HL-60 (cell line): Measurements from ENCODE around the gene MDFIC.
A peak's percentile ranks its signal among the peaks of the same experiment; 100 is the strongest.

Experiments used
- DNase-seq, 2 experiments: peaks; one replicate each; pipeline ENCODE4 v3.0.0-alpha.2; 2010 to 2020; ENCODE audit warnings: low read depth in 1 of 2, low spot score in 1 of 2
- H3K27ac ChIP-seq: fragments of 250-450 bp; sonication (Bioruptor Pico); replicated peaks from 2 replicates; pipeline ENCODE4 v1.5.1; 2020; ENCODE audit warnings: mild to moderate bottlenecking, moderate library complexity
- H3K27me3 ChIP-seq: fragments of 250-450 bp; sonication (Bioruptor Pico); 2 replicates; pipeline ENCODE4 v1.5.1; 2021; ENCODE audit warnings: mild to moderate bottlenecking, moderate library complexity; ENCODE audit not compliant: insufficient read depth, poor library complexity, severe bottlenecking
- H3K4me3 ChIP-seq: replicated peaks from 2 replicates; pipeline ENCODE4 v1.5.1; 2011; ENCODE audit warnings: mild to moderate bottlenecking, control low read depth, low read length; ENCODE audit not compliant: insufficient read depth
- GABPA ChIP-seq: IDR thresholded peaks from 2 replicates; pipeline ENCODE4 v1.6.1; 2012; ENCODE audit warnings: low read depth
- POLR2AphosphoS5 ChIP-seq: IDR thresholded peaks from 2 replicates; pipeline ENCODE4 v1.6.1; 2012; ENCODE audit warnings: low read depth
- SPI1 ChIP-seq: IDR thresholded peaks from 2 replicates; pipeline ENCODE4 v1.6.1; 2012; ENCODE audit warnings: low read depth, mild to moderate bottlenecking, borderline replicate concordance
- TF ChIP-seq, protein P1 (sequence below): IDR thresholded peaks from 2 replicates; pipeline ENCODE4 v1.6.1; 2012; ENCODE audit warnings: low read depth; ENCODE audit not compliant: insufficient replicate concordance
- TF ChIP-seq, protein P2 (sequence below): IDR thresholded peaks from one replicate; pipeline ENCODE4 v1.5.1; 2011; ENCODE audit warnings: low read length, control low read depth, inconsistent platforms; ENCODE audit not compliant: insufficient read depth

MDFIC gene

DNA sequence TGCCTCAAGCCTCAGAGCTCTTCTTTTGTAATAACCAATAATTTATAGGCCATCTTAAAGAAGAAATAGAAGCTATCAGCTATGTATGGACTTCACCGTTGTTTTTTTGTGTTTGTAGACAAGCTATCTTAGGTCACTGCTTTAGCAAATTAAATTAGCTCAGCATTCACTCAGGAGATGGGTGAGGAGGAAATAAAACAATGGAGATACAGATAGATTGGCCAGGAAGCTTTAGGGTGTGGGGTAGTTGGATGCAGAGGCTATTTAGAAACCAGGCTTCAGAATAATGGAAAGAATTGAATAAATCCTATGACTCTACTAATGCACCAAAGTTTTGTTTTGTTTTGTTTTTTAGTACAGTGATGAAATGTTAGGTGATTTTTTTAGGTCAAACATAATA, 66.1 kb downstream of the MDFIC start:
- TF ChIP-seq SPI1 (no peak), POLR2AphosphoS5 (no peak)
- TF ChIP-seq, protein P1, sequence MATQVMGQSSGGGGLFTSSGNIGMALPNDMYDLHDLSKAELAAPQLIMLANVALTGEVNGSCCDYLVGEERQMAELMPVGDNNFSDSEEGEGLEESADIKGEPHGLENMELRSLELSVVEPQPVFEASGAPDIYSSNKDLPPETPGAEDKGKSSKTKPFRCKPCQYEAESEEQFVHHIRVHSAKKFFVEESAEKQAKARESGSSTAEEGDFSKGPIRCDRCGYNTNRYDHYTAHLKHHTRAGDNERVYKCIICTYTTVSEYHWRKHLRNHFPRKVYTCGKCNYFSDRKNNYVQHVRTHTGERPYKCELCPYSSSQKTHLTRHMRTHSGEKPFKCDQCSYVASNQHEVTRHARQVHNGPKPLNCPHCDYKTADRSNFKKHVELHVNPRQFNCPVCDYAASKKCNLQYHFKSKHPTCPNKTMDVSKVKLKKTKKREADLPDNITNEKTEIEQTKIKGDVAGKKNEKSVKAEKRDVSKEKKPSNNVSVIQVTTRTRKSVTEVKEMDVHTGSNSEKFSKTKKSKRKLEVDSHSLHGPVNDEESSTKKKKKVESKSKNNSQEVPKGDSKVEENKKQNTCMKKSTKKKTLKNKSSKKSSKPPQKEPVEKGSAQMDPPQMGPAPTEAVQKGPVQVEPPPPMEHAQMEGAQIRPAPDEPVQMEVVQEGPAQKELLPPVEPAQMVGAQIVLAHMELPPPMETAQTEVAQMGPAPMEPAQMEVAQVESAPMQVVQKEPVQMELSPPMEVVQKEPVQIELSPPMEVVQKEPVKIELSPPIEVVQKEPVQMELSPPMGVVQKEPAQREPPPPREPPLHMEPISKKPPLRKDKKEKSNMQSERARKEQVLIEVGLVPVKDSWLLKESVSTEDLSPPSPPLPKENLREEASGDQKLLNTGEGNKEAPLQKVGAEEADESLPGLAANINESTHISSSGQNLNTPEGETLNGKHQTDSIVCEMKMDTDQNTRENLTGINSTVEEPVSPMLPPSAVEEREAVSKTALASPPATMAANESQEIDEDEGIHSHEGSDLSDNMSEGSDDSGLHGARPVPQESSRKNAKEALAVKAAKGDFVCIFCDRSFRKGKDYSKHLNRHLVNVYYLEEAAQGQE, result no peak
- no peak for DNase-seq
- no peak overlapping the region for H3K27ac ChIP-seq
- no peaks in the 10 kb centered on the region for H3K27me3 ChIP-seq
- H3K4me3 ChIP-seq, result no peak overlapping the region

DNA sequence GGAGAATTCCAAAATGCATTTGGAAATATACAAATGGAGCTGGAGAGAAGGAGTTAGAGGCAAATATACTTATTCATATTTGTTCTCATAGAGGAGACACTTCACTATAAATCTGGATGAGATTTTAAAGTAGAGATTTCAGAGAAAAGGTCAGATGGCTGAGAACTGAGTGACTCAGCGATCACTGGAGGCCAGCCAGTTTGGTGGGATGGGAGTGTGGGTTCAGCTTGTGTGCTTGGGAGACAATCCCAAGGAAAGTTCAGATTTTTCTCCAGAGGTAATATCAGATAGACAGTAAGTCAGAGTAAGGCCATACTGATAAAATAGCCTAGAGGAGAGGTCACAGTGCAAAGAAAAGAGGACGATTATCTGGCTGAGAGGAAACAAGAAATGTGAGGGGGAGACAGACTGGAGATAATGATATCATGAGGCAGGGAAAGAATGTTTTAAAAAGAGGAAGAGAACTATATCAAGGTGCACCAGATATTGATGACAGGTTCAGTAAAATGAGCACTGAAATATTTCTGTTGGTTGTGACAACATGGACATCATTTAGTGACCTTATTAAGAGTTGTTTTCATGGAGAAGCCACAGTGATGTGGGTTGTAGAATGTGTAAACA, 67.0 kb downstream of the MDFIC start:
- DNase-seq, result no peak

DNA sequence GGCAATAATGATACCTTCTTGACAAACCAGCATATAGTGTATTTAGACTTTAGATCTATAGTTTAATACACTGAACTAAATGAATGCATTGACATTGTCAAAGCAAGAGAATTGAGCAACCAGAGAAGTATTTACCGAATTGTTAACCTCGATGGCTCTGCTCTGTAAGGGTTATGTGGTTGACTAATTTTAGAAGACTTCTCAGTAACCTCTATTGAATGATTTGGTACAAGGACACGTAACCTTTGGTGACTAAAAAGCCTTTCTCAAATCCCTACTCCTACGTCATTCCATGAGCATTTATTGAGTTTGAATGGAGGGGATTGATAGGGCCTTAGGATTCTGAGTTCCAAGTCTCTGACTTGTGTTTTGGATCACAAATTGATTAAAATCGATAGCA, 67.6 kb downstream of the MDFIC start:
- no peaks in the 10 kb centered on the region for H3K27me3 ChIP-seq
- no peak overlapping the region for H3K4me3 ChIP-seq
- no peak for DNase-seq
- TF ChIP-seq, protein P2, sequence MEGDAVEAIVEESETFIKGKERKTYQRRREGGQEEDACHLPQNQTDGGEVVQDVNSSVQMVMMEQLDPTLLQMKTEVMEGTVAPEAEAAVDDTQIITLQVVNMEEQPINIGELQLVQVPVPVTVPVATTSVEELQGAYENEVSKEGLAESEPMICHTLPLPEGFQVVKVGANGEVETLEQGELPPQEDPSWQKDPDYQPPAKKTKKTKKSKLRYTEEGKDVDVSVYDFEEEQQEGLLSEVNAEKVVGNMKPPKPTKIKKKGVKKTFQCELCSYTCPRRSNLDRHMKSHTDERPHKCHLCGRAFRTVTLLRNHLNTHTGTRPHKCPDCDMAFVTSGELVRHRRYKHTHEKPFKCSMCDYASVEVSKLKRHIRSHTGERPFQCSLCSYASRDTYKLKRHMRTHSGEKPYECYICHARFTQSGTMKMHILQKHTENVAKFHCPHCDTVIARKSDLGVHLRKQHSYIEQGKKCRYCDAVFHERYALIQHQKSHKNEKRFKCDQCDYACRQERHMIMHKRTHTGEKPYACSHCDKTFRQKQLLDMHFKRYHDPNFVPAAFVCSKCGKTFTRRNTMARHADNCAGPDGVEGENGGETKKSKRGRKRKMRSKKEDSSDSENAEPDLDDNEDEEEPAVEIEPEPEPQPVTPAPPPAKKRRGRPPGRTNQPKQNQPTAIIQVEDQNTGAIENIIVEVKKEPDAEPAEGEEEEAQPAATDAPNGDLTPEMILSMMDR, result no peak
- TF ChIP-seq POLR2AphosphoS5, result no peak
- no peak overlapping the region for H3K27ac ChIP-seq

More for the DNA sequence above, 67.0 kb downstream of the MDFIC start:
- TF ChIP-seq POLR2AphosphoS5 (no peak), SPI1 (peak; percentile 40; the same call in 1 of the 2 replicates)
- Histone ChIP-seq H3K27ac (no peak overlapping the region), H3K27me3 (no peaks in the 10 kb centered on the region), H3K4me3 (no peak overlapping the region)

DNA sequence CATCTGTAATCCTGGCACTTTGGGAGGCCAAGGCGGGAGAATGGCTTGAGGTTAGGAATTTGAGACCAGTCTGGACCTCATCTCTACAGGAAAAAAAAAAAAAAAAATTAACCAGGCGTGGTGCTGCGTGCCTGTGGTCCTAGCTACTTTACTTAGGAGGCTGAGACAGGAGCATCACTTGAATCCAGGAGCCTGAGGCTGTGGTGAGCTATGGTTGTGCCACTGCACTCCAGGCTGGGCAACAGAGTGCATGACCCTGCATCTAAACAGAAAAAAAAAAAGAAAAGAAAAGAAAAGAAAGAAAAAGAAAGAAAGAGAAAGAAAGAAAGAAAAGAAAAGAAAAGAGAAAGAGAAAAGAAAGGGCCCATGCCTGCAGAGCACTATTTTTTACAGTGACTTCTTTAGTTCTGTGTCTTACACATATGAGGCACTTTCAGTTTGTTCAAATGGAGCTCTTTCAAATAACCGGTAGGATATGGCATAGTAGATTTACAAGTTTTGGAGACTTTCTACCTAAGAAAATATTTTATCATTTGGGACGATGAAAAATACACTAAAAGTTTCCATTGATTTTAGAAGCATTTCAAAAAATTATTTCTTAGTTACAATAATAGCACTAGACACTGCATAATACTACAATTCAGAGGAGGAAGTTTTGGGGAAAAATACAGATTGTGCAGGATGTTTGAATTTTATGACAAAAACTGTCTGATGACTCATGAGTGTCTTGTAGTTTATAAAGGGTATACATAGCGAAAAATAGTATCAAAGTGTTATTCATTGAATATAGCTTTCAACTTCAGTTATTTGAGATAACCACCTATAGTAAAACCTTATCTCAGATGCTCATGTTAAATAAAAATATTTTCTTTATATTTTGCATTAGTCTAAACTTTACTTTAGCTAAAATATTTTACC, 75.9 kb downstream of the MDFIC start:
- no peak for DNase-seq
- H3K27me3 ChIP-seq, result no peaks in the 10 kb centered on the region
- no peak overlapping the region for H3K4me3 ChIP-seq
- H3K27ac ChIP-seq, result no peak overlapping the region
- TF ChIP-seq SPI1 (no peak), GABPA (no peak), POLR2AphosphoS5 (no peak)
- TF ChIP-seq, protein P1, result no peak
- TF ChIP-seq, protein P2, result no peak
